Measurements from ENCODE around the gene ADAMTS16. TPM values are rescaled to one million over a fixed set of nuclear protein-coding genes. Genes with fewer than 3 reads are reported as not detected.
"Not testable (repeated sequence)": the region's sequence is repeated elsewhere in the genome, so short reads cannot be mapped to it uniquely, and the experiment has no call there.

The ADAMTS16 gene
- total and polyA plus RNA-seq, 2 experiments from 2014 or later, result 0.11 TPM

DNA sequence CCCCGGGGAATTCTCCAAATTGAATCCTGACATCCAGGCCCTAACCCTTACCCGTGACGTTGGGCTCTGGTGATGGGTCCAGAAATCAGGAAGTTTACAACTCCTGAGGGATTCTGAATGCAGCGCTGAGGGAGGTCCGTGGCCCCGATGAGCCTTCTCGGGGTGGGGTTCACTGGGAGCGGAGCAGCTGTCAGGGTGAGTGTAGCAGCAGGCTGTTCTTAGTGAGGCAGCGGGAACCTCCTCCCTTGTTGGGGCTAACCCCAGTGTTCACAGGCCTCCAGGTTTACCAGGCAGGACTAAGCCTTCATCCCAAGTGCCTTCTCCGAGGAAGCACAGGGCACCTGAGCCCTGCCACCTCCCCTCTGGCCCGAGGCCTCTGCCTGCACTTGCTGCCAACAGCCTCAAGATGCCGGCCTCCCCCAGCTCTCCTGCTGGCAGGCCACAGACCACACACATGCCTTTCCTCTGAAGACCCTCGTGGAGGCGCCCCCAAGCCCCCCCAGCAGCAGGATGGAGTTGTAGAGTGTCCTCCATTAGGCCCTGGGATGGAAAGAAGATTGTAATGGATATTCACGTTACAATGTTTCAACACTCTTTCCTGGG lies 7.3 kb upstream of the ADAMTS16 start:
- no peaks in the 10 kb centered on the region for H3F3A ChIP-seq (ENCODE audit: insufficient read depth)
- DNase-seq, result no peak
- H3K79me2 ChIP-seq (ENCODE audit: insufficient read depth), result no peaks in the 10 kb centered on the region
- in situ Hi-C loops (cut with MboI), result no loop called here
- H2AFZ ChIP-seq, result no peak overlapping the region
- H3K4me2 ChIP-seq (ENCODE audit: unreplicated experiment), result no peak overlapping the region
- H4K20me1 ChIP-seq (ENCODE audit: insufficient read depth), result no peaks in the 10 kb centered on the region
- TF ChIP-seq EZH2 (IDR thresholded peaks at IDR 0.05; ENCODE audit: insufficient read depth, poor library complexity, severe bottlenecking), result no peak
- no peak for TF ChIP-seq EZH2phosphoT487 (IDR thresholded peaks at IDR 0.05; ENCODE audit: insufficient read depth, low read depth)
- H3K36me3 ChIP-seq (ENCODE audit: low read depth), result no peaks in the 10 kb centered on the region
- no peak overlapping the region for H3K4me3 ChIP-seq
- 65 to 68% methylated on average over 14 to 15 of the region's 15 CpGs for WGBS, 2 experiments (ENCODE audit: low coverage in 1 of 2, low lambda C conversion rate in 2 of 2, missing lambda C conversion rate in 2 of 2)
- no peaks in the 10 kb centered on the region for H3K9me2 ChIP-seq (ENCODE audit: insufficient read depth)
- H3K27ac ChIP-seq, result no peak overlapping the region
- no peaks in the 10 kb centered on the region for H3K9me3 ChIP-seq (ENCODE audit: low read depth)
- no peaks in the 10 kb centered on the region for H3K27me3 ChIP-seq (replicated peaks; ENCODE audit: insufficient read depth)
- no peak overlapping the region for H3K9ac ChIP-seq
- no peaks in the 10 kb centered on the region for H3K4me1 ChIP-seq (ENCODE audit: insufficient read depth)

- no peaks in the 10 kb centered on the region for H4K20me1 ChIP-seq (ENCODE audit: insufficient read depth)
- no peak overlapping the region for H3K4me2 ChIP-seq (ENCODE audit: unreplicated experiment)
- H3K4me1 ChIP-seq (ENCODE audit: insufficient read depth), result no peaks in the 10 kb centered on the region
- H3F3A ChIP-seq (ENCODE audit: insufficient read depth), result no peaks in the 10 kb centered on the region
- no peaks in the 10 kb centered on the region for H3K9me3 ChIP-seq (ENCODE audit: low read depth)
- no peaks in the 10 kb centered on the region; the same call in 1 of the 2 replicates for H3K27me3 ChIP-seq (replicated peaks; ENCODE audit: insufficient read depth)
- H3K9ac ChIP-seq, result no peak overlapping the region
- H3K4me3 ChIP-seq, result no peak overlapping the region
- H3K9me2 ChIP-seq (ENCODE audit: insufficient read depth), result no peaks in the 10 kb centered on the region
- in situ Hi-C loops (cut with MboI), result no loop called here
- no peaks in the 10 kb centered on the region for H3K36me3 ChIP-seq (ENCODE audit: low read depth)
- 89% methylated on average over 9 of the region's 9 CpGs for WGBS, 2 experiments (ENCODE audit: low coverage in 1 of 2, low lambda C conversion rate in 2 of 2, missing lambda C conversion rate in 2 of 2)
- no peak overlapping the region for H2AFZ ChIP-seq
- no peak overlapping the region for H3K27ac ChIP-seq
- TF ChIP-seq EZH2phosphoT487 (IDR thresholded peaks at IDR 0.05; ENCODE audit: insufficient read depth, low read depth) (no peak), EZH2 (IDR thresholded peaks at IDR 0.05; ENCODE audit: insufficient read depth, poor library complexity, severe bottlenecking) (no peak)
- H3K79me2 ChIP-seq (ENCODE audit: insufficient read depth), result no peaks in the 10 kb centered on the region
- no peak for DNase-seq
These were observed 6.0 kb upstream of the ADAMTS16 start for GRCh38 chr5:5134107-5134506.

GRCh38 chr5:5135957-5136676 lies 4.0 kb upstream of the ADAMTS16 start:
- WGBS, 2 experiments (ENCODE audit: low coverage in 1 of 2, low lambda C conversion rate in 2 of 2, missing lambda C conversion rate in 2 of 2), result 46 to 58% methylated on average over 8 of the region's 8 CpGs

GRCh38 chr5:5137851-5138250 lies 2.3 kb upstream of the ADAMTS16 start:
- H3K4me1 ChIP-seq (ENCODE audit: insufficient read depth); H3K9ac ChIP-seq; in situ Hi-C loops (cut with MboI); H3K9me3 ChIP-seq (ENCODE audit: low read depth); H3K79me2 ChIP-seq (ENCODE audit: insufficient read depth); H3K4me2 ChIP-seq (ENCODE audit: unreplicated experiment); H2AFZ ChIP-seq; H3K9me2 ChIP-seq (ENCODE audit: insufficient read depth); H3K27ac ChIP-seq; H3K4me3 ChIP-seq; H4K20me1 ChIP-seq (ENCODE audit: insufficient read depth); H3F3A ChIP-seq (ENCODE audit: insufficient read depth); DNase-seq; H3K36me3 ChIP-seq (ENCODE audit: low read depth): not testable (repeated sequence)
- WGBS, 2 experiments (ENCODE audit: low coverage in 1 of 2, low lambda C conversion rate in 2 of 2, missing lambda C conversion rate in 2 of 2), result 76 to 86% methylated on average over 13 to 20 of the region's 24 CpGs
- peaks cover 21% of the 10 kb centered on the region for H3K27me3 ChIP-seq (replicated peaks; ENCODE audit: insufficient read depth)

More at GRCh38 chr5:5135957-5136676, 4.0 kb upstream of the ADAMTS16 start:
- Histone ChIP-seq H4K20me1 (ENCODE audit: insufficient read depth) (no peaks in the 10 kb centered on the region), H3K27me3 (replicated peaks; ENCODE audit: insufficient read depth) (peaks cover 16% of the 10 kb centered on the region), H3K79me2 (ENCODE audit: insufficient read depth) (no peaks in the 10 kb centered on the region), H3K4me2 (ENCODE audit: unreplicated experiment) (no peak overlapping the region), H3K9me2 (ENCODE audit: insufficient read depth) (no peaks in the 10 kb centered on the region), H3K36me3 (ENCODE audit: low read depth) (no peaks in the 10 kb centered on the region), H3K4me3 (no peak overlapping the region), H3K9ac (no peak overlapping the region), H3K4me1 (ENCODE audit: insufficient read depth) (no peaks in the 10 kb centered on the region), H3K27ac (no peak overlapping the region), H3K9me3 (ENCODE audit: low read depth) (no peaks in the 10 kb centered on the region), H3F3A (ENCODE audit: insufficient read depth) (no peaks in the 10 kb centered on the region), H2AFZ (no peak overlapping the region)
- no peak for TF ChIP-seq EZH2phosphoT487 (IDR thresholded peaks at IDR 0.05; ENCODE audit: insufficient read depth, low read depth)
- TF ChIP-seq EZH2 (IDR thresholded peaks at IDR 0.05; ENCODE audit: insufficient read depth, poor library complexity, severe bottlenecking), result no peak
- in situ Hi-C loops (cut with MboI), result no loop called here
- DNase-seq, result peak; percentile 4
